ENCODE data around the gene NKAIN4.

NKAIN4 gene

DNA sequence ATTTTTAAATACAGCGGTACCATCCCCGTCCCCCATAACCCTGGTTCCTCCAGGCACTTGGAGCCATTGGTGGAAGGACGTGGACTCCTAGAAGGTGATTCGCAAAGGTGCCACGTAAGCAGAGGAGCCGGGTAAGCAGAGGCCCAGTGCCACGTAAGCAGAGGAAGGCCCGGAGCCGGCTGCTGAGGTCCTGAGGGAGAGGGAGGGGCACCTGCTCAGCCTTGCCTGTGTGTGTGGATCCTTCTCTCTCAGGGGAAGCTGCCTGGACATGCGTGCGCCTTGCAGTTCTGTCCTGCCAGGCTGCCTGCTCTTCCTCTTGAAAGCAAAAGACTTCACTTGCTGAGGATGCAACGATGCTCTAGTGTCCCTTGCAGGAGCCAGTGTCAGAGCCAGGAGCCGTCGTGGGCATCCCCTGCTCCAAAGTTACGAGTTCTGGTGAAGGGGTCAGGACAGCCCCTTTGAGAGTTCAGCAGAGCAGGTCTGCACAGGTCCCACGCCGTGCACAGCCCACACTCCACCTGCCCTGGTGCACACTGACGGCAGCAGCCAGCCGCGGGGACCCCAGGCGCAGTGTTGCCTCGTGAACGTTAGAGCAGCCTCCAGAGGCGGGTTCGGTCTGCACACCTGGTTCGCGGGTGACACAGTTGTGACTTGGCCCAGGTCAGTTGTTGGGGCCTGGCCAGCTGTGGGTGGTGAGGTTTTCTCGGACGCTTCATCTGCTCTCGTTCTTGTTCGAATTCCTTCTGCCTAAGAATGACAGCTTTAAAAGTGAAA is 1.9 kb upstream of the NKAIN4 start:
- POLR2A ChIA-PET: no interaction called here
- no peak for DNase-seq (ENCODE audit: extremely low spot score)
- TF ChIP-seq SUZ12 (IDR thresholded peaks at IDR 0.05) (no peak), HDGF (IDR thresholded peaks at IDR 0.05; ENCODE audit: borderline replicate concordance) (no peak), CTBP1 (IDR thresholded peaks at IDR 0.05; ENCODE audit: borderline replicate concordance) (no peak), FOXA1 (IDR thresholded peaks at IDR 0.05) (no peak), NFRKB (IDR thresholded peaks at IDR 0.05) (no peak), BHLHE40 (IDR thresholded peaks at IDR 0.05; ENCODE audit: borderline replicate concordance) (no peak), ELF4 (IDR thresholded peaks at IDR 0.05) (no peak), ARNT (IDR thresholded peaks at IDR 0.05) (no peak), FOXM1 (IDR thresholded peaks at IDR 0.05; ENCODE audit: borderline replicate concordance) (no peak), TARDBP (IDR thresholded peaks at IDR 0.05) (no peak), ZNF384 (IDR thresholded peaks at IDR 0.05) (no peak), LEF1 (IDR thresholded peaks at IDR 0.05; ENCODE audit: borderline replicate concordance) (no peak), L3MBTL2 (conservative IDR thresholded peaks at IDR 0.05) (no peak), FOXK2 (IDR thresholded peaks at IDR 0.05) (no peak)
- TF ChIP-seq, protein P1, sequence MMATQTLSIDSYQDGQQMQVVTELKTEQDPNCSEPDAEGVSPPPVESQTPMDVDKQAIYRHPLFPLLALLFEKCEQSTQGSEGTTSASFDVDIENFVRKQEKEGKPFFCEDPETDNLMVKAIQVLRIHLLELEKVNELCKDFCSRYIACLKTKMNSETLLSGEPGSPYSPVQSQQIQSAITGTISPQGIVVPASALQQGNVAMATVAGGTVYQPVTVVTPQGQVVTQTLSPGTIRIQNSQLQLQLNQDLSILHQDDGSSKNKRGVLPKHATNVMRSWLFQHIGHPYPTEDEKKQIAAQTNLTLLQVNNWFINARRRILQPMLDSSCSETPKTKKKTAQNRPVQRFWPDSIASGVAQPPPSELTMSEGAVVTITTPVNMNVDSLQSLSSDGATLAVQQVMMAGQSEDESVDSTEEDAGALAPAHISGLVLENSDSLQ (IDR thresholded peaks at IDR 0.05): no peak
- CTCF ChIA-PET: interaction anchor here (1.3 kb wide), 1 partner anchor 32 kb away, joined by 4 read pairs; no protein-coding TSS in a partner anchor

DNA sequence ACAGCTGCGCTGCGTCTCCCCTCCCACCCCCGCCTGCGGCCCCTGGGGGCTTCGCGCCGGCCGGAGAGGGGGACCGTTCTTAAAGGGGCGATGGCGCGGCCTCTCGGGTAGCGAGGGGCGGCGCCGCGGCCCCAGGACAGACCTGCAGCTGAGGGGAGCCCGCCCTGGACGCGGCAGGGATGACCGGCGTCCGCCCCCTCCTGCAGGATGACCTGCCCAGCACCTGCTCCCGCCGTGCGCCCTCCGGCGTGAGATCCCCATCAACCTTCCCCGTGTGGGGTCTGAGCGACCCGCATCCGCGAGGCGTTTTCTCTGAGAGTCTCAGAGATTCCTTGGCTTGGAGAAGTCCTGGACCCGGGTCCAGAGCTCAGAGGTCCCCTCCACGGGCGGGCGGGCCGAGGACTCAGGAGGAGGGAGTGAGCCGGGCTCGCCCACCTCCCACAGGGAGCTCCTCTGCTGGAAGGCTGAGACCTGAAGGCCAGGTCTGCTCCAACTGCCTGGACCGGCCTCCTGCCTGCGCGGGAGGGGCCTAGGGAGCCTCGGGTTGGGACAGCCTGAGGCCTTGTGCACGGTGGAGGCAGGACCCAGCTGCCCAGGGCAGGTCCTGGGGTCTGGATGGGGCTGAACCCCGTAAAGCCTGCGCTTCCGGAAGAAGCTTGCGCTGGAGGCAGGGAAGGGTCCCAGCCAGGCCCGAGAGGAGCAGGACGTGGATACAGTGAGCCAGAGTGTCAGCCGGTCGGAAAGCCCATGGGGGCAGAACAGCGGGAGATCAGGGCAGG is 532 bp upstream of the NKAIN4 start:
- POLR2A ChIA-PET: no interaction called here
- TF ChIP-seq ZNF384 (IDR thresholded peaks at IDR 0.05): no peak
- TF ChIP-seq, protein P1 (IDR thresholded peaks at IDR 0.05): no peak
- no peak for TF ChIP-seq HDGF (IDR thresholded peaks at IDR 0.05; ENCODE audit: borderline replicate concordance)
- TF ChIP-seq FOXA1 (IDR thresholded peaks at IDR 0.05): no peak
- no peak for TF ChIP-seq NFRKB (IDR thresholded peaks at IDR 0.05)
- TF ChIP-seq ARNT (IDR thresholded peaks at IDR 0.05): no peak
- TF ChIP-seq ELF4 (IDR thresholded peaks at IDR 0.05): no peak
- TF ChIP-seq FOXK2 (IDR thresholded peaks at IDR 0.05): no peak
- no peak for TF ChIP-seq SUZ12 (IDR thresholded peaks at IDR 0.05)
- TF ChIP-seq LEF1 (IDR thresholded peaks at IDR 0.05; ENCODE audit: borderline replicate concordance): no peak
- TF ChIP-seq TARDBP (IDR thresholded peaks at IDR 0.05): no peak
- TF ChIP-seq SP1 (IDR thresholded peaks at IDR 0.05): no peak
- no peak for TF ChIP-seq L3MBTL2 (conservative IDR thresholded peaks at IDR 0.05)
- CTCF ChIA-PET: interaction anchor here (1.3 kb wide), 1 partner anchor 31 kb away, joined by 4 read pairs; no protein-coding TSS in a partner anchor
- DNase-seq (ENCODE audit: extremely low spot score): no peak

DNA sequence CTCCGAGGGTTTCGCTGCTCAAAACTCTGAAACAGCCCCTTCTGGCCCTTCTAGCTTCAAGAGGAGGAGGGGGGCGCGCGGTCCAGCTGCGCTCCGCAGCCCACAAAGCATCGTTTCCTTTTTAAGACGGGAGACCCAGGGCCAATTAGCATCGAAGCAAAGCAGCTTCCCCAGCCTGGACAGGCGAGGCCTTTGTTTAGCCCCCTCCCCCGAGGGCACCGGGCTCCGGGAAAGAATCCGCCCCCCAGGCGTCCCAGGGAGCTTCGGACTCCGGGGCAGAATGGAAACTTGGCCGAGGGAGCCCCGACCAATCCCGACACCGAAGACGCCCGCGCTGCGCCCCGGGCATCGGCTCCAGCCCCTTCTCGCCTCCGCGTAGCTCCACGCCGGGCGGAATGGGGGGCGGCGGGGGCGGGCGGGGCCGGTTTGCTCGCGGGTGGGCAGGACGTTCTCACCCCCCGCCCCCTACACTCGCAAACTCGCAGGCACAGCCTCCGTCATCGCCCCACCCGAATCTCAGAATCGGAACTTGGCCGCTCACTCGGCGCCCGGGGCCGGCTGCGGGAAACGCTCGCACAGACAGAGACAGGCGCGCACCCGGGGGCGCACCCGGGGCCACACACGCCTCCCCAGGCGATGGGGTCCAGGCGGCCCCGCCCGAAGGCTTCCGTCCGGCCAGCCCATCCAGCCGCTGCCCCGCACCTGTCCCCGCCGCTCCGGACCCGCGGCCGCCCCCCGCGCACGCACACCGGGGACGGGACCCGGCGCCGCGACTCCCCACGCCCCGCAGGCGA is 628 bp downstream of the NKAIN4 start:
- ChIA-PET POLR2A (no interaction called here), CTCF (interaction anchor here (1.1 kb wide), 1 partner anchor 29 kb away, joined by 3 read pairs; no protein-coding TSS in a partner anchor)
- no peak for TF ChIP-seq NFRKB (IDR thresholded peaks at IDR 0.05)
- no peak for TF ChIP-seq SUZ12 (IDR thresholded peaks at IDR 0.05)
- no peak for TF ChIP-seq BHLHE40 (IDR thresholded peaks at IDR 0.05; ENCODE audit: borderline replicate concordance)
- no peak for TF ChIP-seq LEF1 (IDR thresholded peaks at IDR 0.05; ENCODE audit: borderline replicate concordance)
- TF ChIP-seq, protein P1 (IDR thresholded peaks at IDR 0.05): no peak
- DNase-seq (ENCODE audit: extremely low spot score): peak; percentile 21

DNA sequence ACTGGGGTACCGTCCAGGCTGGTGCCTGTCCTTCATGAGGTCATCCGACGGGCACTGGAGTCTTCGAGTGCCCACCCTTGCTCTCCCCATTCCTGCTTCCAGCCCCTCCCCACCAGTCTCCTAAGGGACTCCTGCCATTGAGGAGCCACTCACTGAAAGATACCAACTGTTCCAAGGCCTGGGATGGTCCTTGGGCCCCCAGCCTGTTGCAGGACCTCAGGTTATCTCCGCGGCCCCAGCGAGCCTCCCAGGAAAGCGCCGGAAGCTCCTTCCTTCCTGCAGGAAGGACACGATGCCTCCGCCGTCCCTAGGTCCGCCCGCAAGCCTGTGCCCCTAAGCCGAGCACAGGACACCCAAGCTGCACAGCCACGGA is 1.2 kb downstream of the NKAIN4 start:
- TF ChIP-seq TARDBP (IDR thresholded peaks at IDR 0.05) (no peak), ZNF384 (IDR thresholded peaks at IDR 0.05) (no peak), FOXA1 (IDR thresholded peaks at IDR 0.05) (no peak), ELF4 (IDR thresholded peaks at IDR 0.05) (no peak), ARNT (IDR thresholded peaks at IDR 0.05) (no peak), HDGF (IDR thresholded peaks at IDR 0.05; ENCODE audit: borderline replicate concordance) (no peak), FOXM1 (IDR thresholded peaks at IDR 0.05; ENCODE audit: borderline replicate concordance) (no peak), SP1 (IDR thresholded peaks at IDR 0.05) (no peak), CTBP1 (IDR thresholded peaks at IDR 0.05; ENCODE audit: borderline replicate concordance) (no peak), LEF1 (IDR thresholded peaks at IDR 0.05; ENCODE audit: borderline replicate concordance) (no peak), SUZ12 (IDR thresholded peaks at IDR 0.05) (no peak), BHLHE40 (IDR thresholded peaks at IDR 0.05; ENCODE audit: borderline replicate concordance) (no peak), NFRKB (IDR thresholded peaks at IDR 0.05) (no peak), L3MBTL2 (conservative IDR thresholded peaks at IDR 0.05) (no peak)
- TF ChIP-seq, protein P1 (IDR thresholded peaks at IDR 0.05): no peak
- ChIA-PET POLR2A (no interaction called here), CTCF (interaction anchor here (1.0 to 1.1 kb wide), 2 partner anchors 29 to 30 kb away, joined by 3 to 4 read pairs; no protein-coding TSS in a partner anchor)
- no peak for DNase-seq (ENCODE audit: extremely low spot score)
